Adrenal gland (tissue), 12 donors: Measurements from ENCODE around the gene DAPK2. TPM values are rescaled to one million over a fixed set of nuclear protein-coding genes. Genes with fewer than 3 reads are reported as not detected.

ENCODE experiments used
- DNase-seq, 7 donors: peaks; one replicate each; pipeline ENCODE4 v3.0.0-alpha.2; 2019 to 2020
- H3K27ac ChIP-seq, 5 donors: fragments of 200-600 bp; sonication (generic) in 4 of 5; 1 replicate in 3 of 5; 2 replicates in 2 of 5; pipeline versions ENCODE4 v1.5.1 to v1.8.0; 2016 to 2020; ENCODE audit warnings: mild to moderate bottlenecking in 1 of 5
- H3K27me3 ChIP-seq: fragments of 200-600 bp; 2 replicates; pipeline ENCODE4 v1.8.0; 2021
- H3K36me3 ChIP-seq, 2 donors: fragments of 200-600 bp; replicated peaks in 1 of 2; 1 replicate in 1 of 2; 2 replicates in 1 of 2; pipeline versions ENCODE4 v1.5.1 to v1.8.0; 2018 to 2022
- H3K4me1 ChIP-seq, 2 donors: fragments of 200-600 bp; replicated peaks in 1 of 2; 1 replicate in 1 of 2; 2 replicates in 1 of 2; pipeline versions ENCODE4 v1.5.1 to v1.8.0; 2018 to 2021
- H3K4me3 ChIP-seq, 4 donors: fragments of 200-600 bp; sonication (generic) in 3 of 4; one replicate each; pipeline ENCODE4 v1.5.1; 2016 to 2018
- H3K9me3 ChIP-seq, 3 donors: fragments of 200-600 bp; sonication (generic) in 1 of 3; replicated peaks in 1 of 3; 1 replicate in 2 of 3; 2 replicates in 1 of 3; pipeline versions ENCODE4 v1.5.1 to v1.8.0; 2016 to 2021
- POLR2A ChIP-seq, 2 donors: fragments of 450-650 bp; IDR thresholded peaks; one replicate each; pipeline ENCODE4 v1.6.1; 2017; ENCODE audit warnings: antibody characterized with exemption in 2 of 2, mild to moderate bottlenecking in 2 of 2, moderate library complexity in 1 of 2
- WGBS, 4 donors: extraction: QIAGEN DNeasy Blood & Tissue Kit in 2 of 4; methylation state at CpG; one replicate each; pipeline versions ENCODE4 v1.1.5 to v1.1.7; 2013 to 2017; 5-methylcytosine and 5-hydroxymethylcytosine counted together
- intact Hi-C, 2 donors: fragments of 100-400 bp; cut with DNase I; formaldehyde crosslinking; loops; one replicate each; pipeline versions ENCODE4 v1.14.1 to v1.15.0; 2022 to 2023
- polyA plus RNA-seq, 3 donors: library from polyadenylated mRNA; stranded (reverse); fragments of 200-250 nt in 2 of 3; fragments of 350-450 nt in 1 of 3; fragmentation: Illumina TruSeq in 1 of 3; extraction: RNeasy Lipid Tissue Mini Kit (QIAGEN cat#74804) in 1 of 3; gene quantifications; one replicate each; pipeline ENCODE4 v1.2.3, GENCODE V29; 2013 to 2014
- total RNA-seq, 9 donors: library from RNA; depleted of rRNA in 4 of 9; stranded (reverse); fragments of >200 nt in 4 of 9; fragments of 120-200 nt in 1 of 9; fragmentation: NEBNext Ultra II Directional in 1 of 9; extraction: Animal tissue kit (Norgen Biotek cat#: 25700) in 1 of 9; gene quantifications; one replicate each; pipeline versions ENCODE4 v1.1.0 to v1.2.4, GENCODE V29; 2013 to 2023
- TF ChIP-seq, protein P1 (sequence below), 6 experiments: fragments of 450-650 bp in 4 of 6; fragments of 200-600 bp in 2 of 6; sonication (generic) in 1 of 6; IDR thresholded peaks; 1 replicate in 5 of 6; 2 replicates in 1 of 6; pipeline versions ENCODE4 v1.5.1 to v1.8.0; 2016 to 2021; ENCODE audit warnings: antibody characterized with exemption in 6 of 6, mild to moderate bottlenecking in 2 of 6, moderate library complexity in 1 of 6
- donor health status: healthy with polysubstance abuse.
- donor health status: Bipolar disorder and iron deficiency.
- donor health status: DM: yes; HTN: yes; CAD: no.
- donor health status: DM: no; HTN: no; CAD: no.
- donor health status: DM: no; HTN: no; CAD: no.
- donor health status: DM: yes; HTN: yes; CAD: no.

Gene DAPK2
- total and polyA plus RNA-seq, 12 donors: 0.97 to 8.7 (median 6.1) TPM

DNA sequence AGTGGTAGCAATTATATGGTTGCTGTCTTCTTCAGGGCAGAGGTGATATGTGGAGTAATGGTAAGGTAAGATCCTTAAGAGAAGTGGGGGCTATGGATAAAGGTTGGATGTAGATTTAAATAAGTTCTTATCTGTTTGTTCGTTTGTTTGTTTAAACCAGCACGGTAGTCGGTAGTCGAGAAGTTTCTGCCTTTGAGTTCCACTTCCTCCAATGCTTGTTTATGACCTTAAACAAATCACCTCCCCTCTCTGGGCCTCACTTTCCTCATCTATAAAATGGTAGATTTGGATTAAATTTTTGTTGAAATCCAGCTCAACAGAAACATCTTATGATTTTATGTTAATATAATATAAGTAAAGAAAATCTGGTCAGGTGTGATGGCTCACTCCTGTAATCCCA lies 11.8 kb downstream of the DAPK2 start:
- no peak for DNase-seq
- Histone ChIP-seq H3K27ac (no peak overlapping the region), H3K4me3 (no peak overlapping the region), H3K9me3 (no peaks in the 10 kb centered on the region), H3K4me1 (no peaks in the 10 kb centered on the region), H3K27me3 (no peaks in the 10 kb centered on the region), H3K36me3 (no peaks in the 10 kb centered on the region)
- intact Hi-C loops: no loop called here
- 47 to 82% (median 52%) methylated on average over 4 of the region's 4 CpGs for WGBS, 4 donors
- TF ChIP-seq, protein P1, sequence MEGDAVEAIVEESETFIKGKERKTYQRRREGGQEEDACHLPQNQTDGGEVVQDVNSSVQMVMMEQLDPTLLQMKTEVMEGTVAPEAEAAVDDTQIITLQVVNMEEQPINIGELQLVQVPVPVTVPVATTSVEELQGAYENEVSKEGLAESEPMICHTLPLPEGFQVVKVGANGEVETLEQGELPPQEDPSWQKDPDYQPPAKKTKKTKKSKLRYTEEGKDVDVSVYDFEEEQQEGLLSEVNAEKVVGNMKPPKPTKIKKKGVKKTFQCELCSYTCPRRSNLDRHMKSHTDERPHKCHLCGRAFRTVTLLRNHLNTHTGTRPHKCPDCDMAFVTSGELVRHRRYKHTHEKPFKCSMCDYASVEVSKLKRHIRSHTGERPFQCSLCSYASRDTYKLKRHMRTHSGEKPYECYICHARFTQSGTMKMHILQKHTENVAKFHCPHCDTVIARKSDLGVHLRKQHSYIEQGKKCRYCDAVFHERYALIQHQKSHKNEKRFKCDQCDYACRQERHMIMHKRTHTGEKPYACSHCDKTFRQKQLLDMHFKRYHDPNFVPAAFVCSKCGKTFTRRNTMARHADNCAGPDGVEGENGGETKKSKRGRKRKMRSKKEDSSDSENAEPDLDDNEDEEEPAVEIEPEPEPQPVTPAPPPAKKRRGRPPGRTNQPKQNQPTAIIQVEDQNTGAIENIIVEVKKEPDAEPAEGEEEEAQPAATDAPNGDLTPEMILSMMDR (IDR thresholded peaks at IDR 0.05): no peak
- TF ChIP-seq POLR2A (IDR thresholded peaks at IDR 0.05): no peak

DNA sequence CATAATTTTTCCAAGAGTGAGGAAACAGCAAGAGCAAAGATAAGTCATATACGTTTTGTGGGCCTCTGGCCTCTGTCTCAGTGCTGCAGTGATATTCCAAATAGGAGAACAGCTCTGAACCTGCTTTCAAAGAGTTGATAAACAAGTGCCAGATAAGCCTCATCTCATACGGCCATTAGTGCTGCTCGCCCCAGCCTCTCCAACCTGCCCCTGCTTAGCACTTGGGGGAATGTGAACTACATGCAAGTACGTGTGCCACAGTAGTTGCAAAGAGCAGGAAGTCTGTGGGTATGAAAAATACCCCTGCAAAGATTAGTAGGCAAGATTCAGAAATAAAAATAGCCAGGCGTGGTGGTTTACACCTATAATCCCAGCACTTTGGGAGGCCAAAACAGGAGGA lies 14.0 kb downstream of the DAPK2 start:
- H3K27me3 ChIP-seq: no peaks in the 10 kb centered on the region
- H3K27ac ChIP-seq: no peak overlapping the region
- no peak overlapping the region for H3K4me3 ChIP-seq
- H3K36me3 ChIP-seq: no peaks in the 10 kb centered on the region
- TF ChIP-seq, protein P1 (IDR thresholded peaks at IDR 0.05): no peak
- TF ChIP-seq POLR2A (IDR thresholded peaks at IDR 0.05): no peak
- peaks cover 0 to 6% of the 10 kb centered on the region in 2 donors for H3K4me1 ChIP-seq
- no peak for DNase-seq
- intact Hi-C loops: no loop called here
- H3K9me3 ChIP-seq: no peaks in the 10 kb centered on the region
- 83 to 90% (median 86%) methylated on average over 5 of the region's 5 CpGs for WGBS, 4 donors

DNA sequence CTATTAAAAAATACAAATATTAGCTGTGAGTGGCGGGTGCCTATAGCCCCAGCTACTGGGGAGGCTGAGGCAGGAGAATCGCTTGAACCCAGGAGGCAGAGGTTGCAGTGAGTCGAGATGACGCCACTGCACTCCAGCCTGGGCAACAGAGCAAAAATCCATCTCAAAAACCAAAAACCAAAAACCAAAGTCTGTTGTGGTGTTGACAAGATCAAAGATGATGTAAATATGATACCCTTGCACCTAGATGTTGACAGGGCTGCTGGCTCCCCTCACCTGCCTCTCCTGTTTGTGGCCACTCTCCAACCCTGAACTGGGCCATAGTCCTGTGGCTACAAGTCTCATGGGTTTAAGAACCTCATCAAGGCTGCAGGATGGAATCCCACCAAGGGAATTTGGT lies 16.2 kb downstream of the DAPK2 start:
- H3K27me3 ChIP-seq: no peaks in the 10 kb centered on the region
- intact Hi-C loops: no loop called here
- no peak overlapping the region for H3K4me3 ChIP-seq
- no peak for DNase-seq
- TF ChIP-seq POLR2A (IDR thresholded peaks at IDR 0.05): no peak
- TF ChIP-seq, protein P1 (IDR thresholded peaks at IDR 0.05): no peak
- H3K9me3 ChIP-seq: no peaks in the 10 kb centered on the region
- 96 to 97% (median 96%) methylated on average over 4 of the region's 4 CpGs for WGBS, 4 donors
- no peak overlapping the region for H3K27ac ChIP-seq
- no peaks in the 10 kb centered on the region for H3K36me3 ChIP-seq
- peaks cover 0 to 11% of the 10 kb centered on the region in 2 donors for H3K4me1 ChIP-seq

DNA sequence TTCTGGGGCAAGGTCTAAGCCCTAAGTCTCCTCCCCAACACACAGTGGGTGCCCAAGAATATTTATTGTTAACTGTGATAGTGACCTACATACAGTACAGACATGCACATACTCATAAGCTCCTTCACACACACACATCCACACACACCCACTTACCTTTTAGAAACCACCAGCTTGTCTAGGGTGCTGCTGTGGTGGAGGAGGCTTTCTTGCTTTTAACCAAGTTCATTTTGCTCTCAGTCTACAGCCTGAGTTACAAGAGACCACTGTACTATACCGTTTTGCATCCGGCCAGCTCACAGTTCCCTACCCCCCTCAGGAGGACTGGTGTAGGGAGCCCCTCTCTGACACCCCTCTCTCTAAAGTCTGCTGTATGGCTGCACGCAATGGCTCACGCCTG lies 16.7 kb downstream of the DAPK2 start:
- Histone ChIP-seq H3K4me1 (peaks cover 0 to 11% of the 10 kb centered on the region in 2 donors), H3K4me3 (no peak overlapping the region), H3K27ac (no peak overlapping the region), H3K9me3 (no peaks in the 10 kb centered on the region), H3K27me3 (no peaks in the 10 kb centered on the region), H3K36me3 (no peaks in the 10 kb centered on the region)
- TF ChIP-seq, protein P1 (IDR thresholded peaks at IDR 0.05): no peak
- no peak for TF ChIP-seq POLR2A (IDR thresholded peaks at IDR 0.05)
- intact Hi-C loops: no loop called here
- WGBS, 4 donors: 97 to 100% (median 97%) methylated on average over 4 of the region's 4 CpGs
- no peak for DNase-seq
